NCI-H146 (cell line): ENCODE measurements around the gene FOXD4L3.
"Not testable (repeated sequence)": the region's sequence is repeated elsewhere in the genome, so short reads cannot be mapped to it uniquely, and the experiment has no call there.

ENCODE experiments used
- DNase-seq: peaks from one replicate; lab custom pipeline; 2025; lab: John Stamatoyannopoulos, UW

FOXD4L3 gene

DNA sequence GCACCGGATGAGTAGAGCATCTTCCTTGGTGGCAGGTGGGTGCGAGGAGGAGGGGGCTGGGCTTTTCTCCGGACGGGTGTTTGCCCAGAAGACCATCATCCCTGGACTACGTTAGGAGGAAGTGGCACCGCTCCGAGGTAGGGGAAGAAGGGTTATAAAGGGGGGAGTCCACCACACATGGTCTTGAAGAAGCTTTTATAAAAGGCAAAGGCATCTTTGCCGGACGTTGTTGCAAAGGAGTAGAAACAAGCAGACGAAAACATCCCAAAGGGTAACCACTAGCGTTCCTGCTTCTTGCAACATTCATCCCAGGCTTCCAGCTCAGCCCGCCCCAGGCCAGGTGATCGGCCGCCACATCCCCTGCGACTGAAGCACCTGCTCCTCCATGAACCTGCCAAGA lies at the start of gene FOXD4L3:
FOXD4L3 (plus strand) TSS at position 301 of the 400 bp plus-strand sequence; CDS start at position 386, 85 bp downstream.
- DNase-seq = not testable (repeated sequence)

DNA sequence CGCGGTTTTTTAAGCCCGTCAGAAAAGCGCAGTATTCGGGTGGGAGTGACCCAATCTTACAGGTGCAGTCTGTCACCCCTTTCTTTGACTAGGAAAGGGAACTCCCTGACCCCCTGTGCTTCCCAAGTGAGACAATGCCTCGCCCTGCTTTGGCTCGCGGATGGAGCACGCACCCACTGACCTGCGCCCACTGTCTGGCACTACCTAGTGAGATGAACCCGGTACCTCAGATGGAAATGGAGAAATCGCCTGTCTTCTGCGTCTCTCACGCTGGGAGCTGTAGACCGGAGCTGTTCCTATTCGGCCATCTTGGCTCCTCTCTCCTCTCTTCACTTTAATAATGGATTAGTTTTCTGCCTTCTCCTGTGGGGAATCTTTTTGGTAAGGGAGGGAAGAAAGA lies 21.6 kb upstream of the FOXD4L3 start:
- not testable (repeated sequence) for DNase-seq

DNA sequence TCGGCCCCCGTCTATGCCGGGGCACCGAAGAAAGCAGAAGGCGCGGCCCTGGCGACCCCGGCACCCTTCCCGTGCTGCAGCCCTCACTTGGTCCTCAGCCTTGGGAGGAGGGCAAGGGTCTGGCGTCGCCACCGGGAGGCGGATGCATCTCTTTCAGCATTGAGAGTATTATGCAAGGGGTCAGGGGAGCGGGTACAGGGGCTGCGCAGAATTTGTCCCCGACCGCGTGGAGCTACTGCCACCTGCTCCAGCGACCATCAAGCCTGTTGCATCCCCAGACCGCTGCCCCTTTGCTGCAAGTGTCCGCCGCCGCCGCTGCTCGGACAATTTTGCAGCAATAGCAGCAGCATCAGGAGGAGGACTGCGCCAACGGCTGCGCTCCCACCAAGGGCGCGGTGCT lies 1.1 kb downstream of the FOXD4L3 start:
- not testable (repeated sequence) for DNase-seq

DNA sequence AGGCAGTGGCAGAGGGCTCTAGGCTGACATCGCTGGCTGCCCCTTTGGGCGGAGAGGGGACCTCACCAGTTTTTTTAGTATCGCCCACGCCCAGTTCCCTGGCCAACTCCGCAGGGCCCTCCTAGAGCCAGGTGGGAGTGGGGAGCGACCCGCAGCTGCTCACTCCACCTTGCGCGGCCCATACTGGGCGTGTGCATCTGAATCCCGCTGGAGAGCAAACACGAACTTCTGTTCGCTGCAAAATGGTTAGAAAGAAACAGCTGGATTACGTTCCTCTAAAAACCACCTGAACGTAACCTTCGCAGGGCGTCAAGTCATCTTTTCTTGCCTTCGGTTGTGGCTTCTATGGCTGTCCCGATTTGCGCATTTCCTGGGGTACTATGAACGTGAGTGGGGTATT lies 1.5 kb downstream of the FOXD4L3 start:
- not testable (repeated sequence) for DNase-seq

GRCh38 chr9:68304777-68305176 lies 2.1 kb downstream of the FOXD4L3 start:
- not testable (repeated sequence) for DNase-seq

GRCh38 chr9:68305680-68306285 lies 3.1 kb downstream of the FOXD4L3 start:
- DNase-seq = not testable (repeated sequence)

GRCh38 chr9:68306391-68306964 lies 3.8 kb downstream of the FOXD4L3 start:
- not testable (repeated sequence) for DNase-seq

GRCh38 chr9:68307127-68307526 lies 4.5 kb downstream of the FOXD4L3 start:
- DNase-seq = not testable (repeated sequence)

DNA sequence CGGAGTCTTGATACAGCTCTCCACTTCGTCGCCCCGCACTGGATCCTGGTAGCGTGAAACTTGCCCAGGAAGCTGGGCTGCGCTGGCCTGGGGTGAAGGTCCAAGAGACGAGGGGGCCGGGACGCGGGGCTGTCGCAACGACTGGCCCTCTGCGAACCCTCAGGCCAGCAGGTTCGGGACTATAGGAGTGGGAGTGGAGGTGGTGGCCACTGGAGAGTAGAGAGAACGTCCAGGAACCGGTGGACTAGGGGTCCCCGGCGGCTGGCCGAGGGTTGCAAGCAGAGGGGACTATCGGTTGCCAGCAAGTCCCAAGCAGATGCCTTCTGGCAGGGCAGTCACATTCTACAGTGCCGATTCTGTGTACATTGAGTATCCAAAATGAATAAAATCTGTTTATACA lies 5.0 kb downstream of the FOXD4L3 start:
- DNase-seq = not testable (repeated sequence)

- not testable (repeated sequence) for DNase-seq
Measured at GRCh38 chr9:68311208-68311607, 8.5 kb downstream of the FOXD4L3 start.

GRCh38 chr9:68318209-68318608 lies 15.5 kb downstream of the FOXD4L3 start:
- DNase-seq = not testable (repeated sequence)

DNA sequence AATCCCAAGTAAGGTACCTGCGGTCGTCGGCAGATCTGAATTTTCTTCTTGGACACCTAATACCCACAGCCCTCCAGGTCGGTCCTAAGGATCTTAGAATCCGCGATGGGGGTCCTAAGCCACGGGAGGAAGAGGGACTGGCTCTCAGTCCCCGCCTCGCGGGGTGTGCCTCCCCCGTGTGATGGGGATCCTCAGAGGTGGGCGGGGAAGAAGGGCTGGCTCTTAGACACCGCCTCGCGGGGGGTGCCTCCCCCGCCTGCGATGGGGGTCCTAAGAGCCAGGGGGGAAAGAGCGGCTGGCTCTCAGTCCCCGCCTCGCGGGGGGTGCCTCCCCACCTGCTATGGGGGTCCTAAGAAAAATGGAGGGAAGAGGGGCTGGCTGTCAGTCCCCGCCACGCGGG lies 21.1 kb downstream of the FOXD4L3 start:
- DNase-seq = not testable (repeated sequence)

- DNase-seq = not testable (repeated sequence)
Measured at GRCh38 chr9:68324518-68324917, 21.9 kb downstream of the FOXD4L3 start.

GRCh38 chr9:68329106-68329505 lies 26.4 kb downstream of the FOXD4L3 start:
- DNase-seq = not testable (repeated sequence)

DNA sequence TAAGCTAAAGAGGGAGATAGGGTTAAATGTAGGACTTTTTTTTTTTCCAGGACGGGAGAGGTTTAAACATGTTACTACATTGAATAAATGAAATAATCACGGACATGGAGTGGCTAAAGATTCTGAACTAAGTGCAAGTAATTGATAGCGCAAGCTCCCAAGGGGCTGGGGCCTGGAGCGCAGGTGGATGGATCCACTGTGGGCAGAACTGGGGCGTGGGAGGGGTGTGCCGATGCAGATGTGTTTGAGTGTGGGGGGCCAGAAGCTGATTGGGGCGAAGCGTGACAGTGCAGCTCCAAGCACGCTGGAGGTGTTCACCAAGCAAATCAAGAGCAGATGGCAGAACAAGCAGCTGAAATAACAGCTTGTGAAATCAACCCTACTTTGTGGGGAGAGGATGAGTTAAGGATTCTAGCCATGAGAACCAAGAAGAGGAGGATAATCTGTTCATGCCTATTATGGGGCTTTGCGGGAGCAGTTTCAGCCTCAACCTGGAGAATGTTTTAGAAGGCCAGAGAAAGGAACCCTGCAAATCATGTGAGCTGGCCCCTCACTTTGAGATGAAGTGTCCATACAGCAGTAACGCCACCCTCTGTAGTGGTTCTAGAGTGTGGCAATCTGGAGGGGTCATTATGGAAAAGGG lies 28.0 kb downstream of the FOXD4L3 start:
- not testable (repeated sequence) for DNase-seq

DNA sequence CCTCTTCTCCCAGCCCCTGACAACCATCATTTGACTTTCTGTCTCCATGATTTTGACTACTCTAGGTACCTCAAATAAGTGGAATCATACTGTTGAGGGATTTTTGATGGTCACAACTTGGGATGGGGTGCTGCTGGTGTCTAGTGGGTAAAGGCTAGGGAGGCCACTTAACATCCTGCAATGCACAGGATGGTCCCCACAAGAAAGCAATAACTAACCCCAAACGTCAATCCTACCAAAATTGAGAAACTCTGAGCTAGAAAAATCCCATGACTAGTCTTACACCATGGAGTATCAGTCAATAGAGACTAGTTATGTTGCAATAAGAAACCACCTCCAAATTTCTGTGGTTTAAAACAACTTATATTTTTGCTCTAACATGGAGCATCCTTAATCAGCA lies 29.5 kb downstream of the FOXD4L3 start:
- DNase-seq = not testable (repeated sequence)

GRCh38 chr9:68335935-68336334 lies 33.3 kb downstream of the FOXD4L3 start:
- not testable (repeated sequence) for DNase-seq

GRCh38 chr9:68336639-68337339 lies 34.1 kb downstream of the FOXD4L3 start:
- DNase-seq = not testable (repeated sequence)

DNA sequence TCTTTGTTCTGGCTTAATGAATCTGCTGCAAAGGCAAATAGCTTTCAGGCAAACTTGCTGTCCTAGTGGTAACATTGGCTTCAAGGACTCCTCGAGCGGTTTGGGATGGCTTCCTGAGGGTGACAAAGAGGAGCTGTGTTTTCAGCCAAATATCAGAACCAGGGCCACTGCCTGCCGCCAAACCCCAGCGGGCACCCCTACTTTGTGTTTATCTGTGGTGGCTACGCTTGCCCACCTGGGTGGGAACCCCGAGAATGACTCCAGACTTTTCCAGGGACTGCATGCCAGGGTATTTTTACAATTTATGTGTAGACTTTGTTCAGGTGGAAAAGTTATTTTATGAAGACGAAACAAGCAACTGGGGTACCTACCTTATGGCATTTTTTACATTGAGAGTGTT lies 35.3 kb downstream of the FOXD4L3 start:
- DNase-seq = not testable (repeated sequence)

GRCh38 chr9:68342265-68343025 lies 39.8 kb downstream of the FOXD4L3 start:
- DNase-seq = not testable (repeated sequence)

- DNase-seq = not testable (repeated sequence)
Measured at GRCh38 chr9:68343242-68343641, 40.6 kb downstream of the FOXD4L3 start.

DNA sequence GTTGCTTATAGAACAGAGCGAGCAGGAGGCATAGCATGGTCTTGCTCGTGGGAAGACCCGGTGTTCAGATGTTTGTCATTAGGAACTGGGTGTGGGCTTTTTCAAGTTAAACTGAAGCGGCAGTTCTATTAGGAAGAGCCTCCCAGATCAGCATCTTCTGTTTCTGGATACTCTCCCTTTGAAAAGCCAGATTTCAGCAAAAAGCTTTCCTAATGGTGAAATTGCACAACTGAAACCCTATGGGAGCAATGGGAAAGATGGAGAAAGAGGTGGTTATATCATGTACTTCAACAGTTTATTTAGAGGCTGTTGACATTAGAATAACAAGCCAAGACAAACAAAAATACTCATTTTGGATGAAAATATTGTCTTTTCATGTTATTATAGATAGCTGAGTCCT lies 41.3 kb downstream of the FOXD4L3 start:
- DNase-seq = not testable (repeated sequence)
